ENCODE data around the gene LRIT1. TPM values are rescaled to one million over a fixed set of nuclear protein-coding genes. Genes with fewer than 3 reads are reported as not detected.
"Not testable (repeated sequence)": the region's sequence is repeated elsewhere in the genome, so short reads cannot be mapped to it uniquely, and the experiment has no call there.

LRIT1 gene
- total and polyA plus RNA-seq, 8 donors, result not detected

DNA sequence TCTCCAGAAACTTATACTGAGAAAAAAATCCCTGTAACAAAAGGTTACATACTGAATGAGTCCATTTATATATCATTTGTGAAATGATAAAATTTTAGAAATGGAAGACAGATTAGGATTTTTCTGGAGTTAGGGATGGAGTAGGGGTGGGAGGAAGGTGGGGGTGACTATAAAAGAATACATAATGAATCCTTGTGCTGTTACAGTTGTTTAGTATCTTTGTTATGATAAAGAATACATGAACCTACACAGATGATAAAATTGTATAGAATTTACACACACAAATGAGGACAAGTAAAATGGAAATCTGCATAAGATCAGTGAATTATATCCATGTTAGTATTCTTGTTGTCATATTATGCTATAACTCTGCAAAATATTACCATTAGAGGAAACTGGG is 45.3 kb upstream of the LRIT1 start:
- Histone ChIP-seq H3K27me3 (peaks cover 0 to 4% (median 0%) of the 10 kb centered on the region in 3 donors), H3K9me3 (no peaks in the 10 kb centered on the region), H3K4me1 (no peaks in the 10 kb centered on the region), H3K4me3 (no peak overlapping the region), H3K27ac (no peak overlapping the region), H3K36me3 (no peaks in the 10 kb centered on the region)
- intact Hi-C loops (cut with DNase I; ENCODE audit: low total_unique reads), result no loop called here
- TF ChIP-seq, protein P1, sequence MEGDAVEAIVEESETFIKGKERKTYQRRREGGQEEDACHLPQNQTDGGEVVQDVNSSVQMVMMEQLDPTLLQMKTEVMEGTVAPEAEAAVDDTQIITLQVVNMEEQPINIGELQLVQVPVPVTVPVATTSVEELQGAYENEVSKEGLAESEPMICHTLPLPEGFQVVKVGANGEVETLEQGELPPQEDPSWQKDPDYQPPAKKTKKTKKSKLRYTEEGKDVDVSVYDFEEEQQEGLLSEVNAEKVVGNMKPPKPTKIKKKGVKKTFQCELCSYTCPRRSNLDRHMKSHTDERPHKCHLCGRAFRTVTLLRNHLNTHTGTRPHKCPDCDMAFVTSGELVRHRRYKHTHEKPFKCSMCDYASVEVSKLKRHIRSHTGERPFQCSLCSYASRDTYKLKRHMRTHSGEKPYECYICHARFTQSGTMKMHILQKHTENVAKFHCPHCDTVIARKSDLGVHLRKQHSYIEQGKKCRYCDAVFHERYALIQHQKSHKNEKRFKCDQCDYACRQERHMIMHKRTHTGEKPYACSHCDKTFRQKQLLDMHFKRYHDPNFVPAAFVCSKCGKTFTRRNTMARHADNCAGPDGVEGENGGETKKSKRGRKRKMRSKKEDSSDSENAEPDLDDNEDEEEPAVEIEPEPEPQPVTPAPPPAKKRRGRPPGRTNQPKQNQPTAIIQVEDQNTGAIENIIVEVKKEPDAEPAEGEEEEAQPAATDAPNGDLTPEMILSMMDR (IDR thresholded peaks at IDR 0.05), result no peak
- TF ChIP-seq POLR2A (IDR thresholded peaks at IDR 0.05) (no peak), EP300 (IDR thresholded peaks at IDR 0.05) (no peak), POLR2AphosphoS5 (IDR thresholded peaks at IDR 0.05) (no peak)
- DNase-seq, result no peak

GRCh38 chr10:84279876-84280475 is 38.6 kb upstream of the LRIT1 start:
- 52 to 71% (median 66%) methylated on average over 18 to 31 of the region's 31 CpGs for WGBS, 5 donors
- H3K27ac ChIP-seq; intact Hi-C loops (cut with DNase I; ENCODE audit: low total_unique reads); H3K27me3 ChIP-seq; H3K9me3 ChIP-seq; H3K36me3 ChIP-seq; DNase-seq; H3K4me3 ChIP-seq; H3K4me1 ChIP-seq: not testable (repeated sequence)

- Histone ChIP-seq H3K4me1 (peaks cover 0 to 10% (median 4%) of the 10 kb centered on the region in 4 donors), H3K4me3 (no peak overlapping the region), H3K36me3 (no peaks in the 10 kb centered on the region), H3K27me3 (no peaks in the 10 kb centered on the region), H3K27ac (no peak overlapping the region), H3K9me3 (no peaks in the 10 kb centered on the region)
- TF ChIP-seq EP300 (IDR thresholded peaks at IDR 0.05) (no peak), POLR2AphosphoS5 (IDR thresholded peaks at IDR 0.05) (peak in 1 of 3 donors; percentile 11)
- intact Hi-C loops (cut with DNase I; ENCODE audit: low total_unique reads), result no loop called here
- DNase-seq, result peak in 1 of 2 donors; percentile 16
- WGBS, 5 donors, result 14 to 19% (median 19%) methylated on average over 1 of the region's 1 CpG
These were observed 29.4 kb upstream of the LRIT1 start for GRCh38 chr10:84270708-84271107.

GRCh38 chr10:84269773-84270172 is 28.4 kb upstream of the LRIT1 start:
- TF ChIP-seq EP300 (IDR thresholded peaks at IDR 0.05), result no peak
- TF ChIP-seq POLR2A (IDR thresholded peaks at IDR 0.05), result no peak
- TF ChIP-seq, protein P1 (IDR thresholded peaks at IDR 0.05), result no peak
- no peak for TF ChIP-seq POLR2AphosphoS5 (IDR thresholded peaks at IDR 0.05)
- Histone ChIP-seq H3K9me3 (no peaks in the 10 kb centered on the region), H3K4me3 (no peak overlapping the region), H3K27me3 (no peaks in the 10 kb centered on the region), H3K4me1 (peaks cover 0 to 12% (median 5%) of the 10 kb centered on the region in 4 donors), H3K27ac (no peak overlapping the region), H3K36me3 (no peaks in the 10 kb centered on the region)
- intact Hi-C loops (cut with DNase I; ENCODE audit: low total_unique reads), result loop anchor here (10.0 kb wide), 1 partner anchor 85 kb away; no protein-coding TSS in a partner anchor
- 67 to 81% (median 77%) methylated on average over 2 of the region's 2 CpGs for WGBS, 5 donors
- no peak for DNase-seq

- no peaks in the 10 kb centered on the region for H3K9me3 ChIP-seq
- no peak overlapping the region for H3K4me3 ChIP-seq
- intact Hi-C loops (cut with DNase I; ENCODE audit: low total_unique reads), result loop anchor here (10.0 kb wide), 1 partner anchor 86 kb away; no protein-coding TSS in a partner anchor
- WGBS, 5 donors, result 67 to 89% (median 76%) methylated on average over 1 of the region's 1 CpG
- no peak for TF ChIP-seq POLR2AphosphoS5 (IDR thresholded peaks at IDR 0.05)
- TF ChIP-seq, protein P1 (IDR thresholded peaks at IDR 0.05), result no peak
- TF ChIP-seq EP300 (IDR thresholded peaks at IDR 0.05), result no peak
- no peak for TF ChIP-seq POLR2A (IDR thresholded peaks at IDR 0.05)
- peaks cover 0 to 16% (median 8%) of the 10 kb centered on the region in 4 donors for H3K4me1 ChIP-seq
- H3K27ac ChIP-seq, result no peak overlapping the region
- no peaks in the 10 kb centered on the region for H3K36me3 ChIP-seq
- H3K27me3 ChIP-seq, result peaks cover 0 to 2% (median 0%) of the 10 kb centered on the region in 3 donors
- no peak for DNase-seq
These were observed 27.8 kb upstream of the LRIT1 start for GRCh38 chr10:84269162-84269561.
